Loucy (cell line): Measurements from ENCODE around the gene RHOH.

Experiments
- H2AFZ ChIP-seq: fragments of 200-600 bp; sonication (generic); 2 replicates; pipeline ENCODE4 v1.6.0; 2016; ENCODE audit warnings: antibody characterized with exemption, mild to moderate bottlenecking, low read length, moderate library complexity
- H3F3A ChIP-seq: fragments of 200-600 bp; 2 replicates; pipeline ENCODE4 v1.6.0; 2016; ENCODE audit warnings: antibody characterized with exemption, low read depth, mild to moderate bottlenecking
- H3K27me3 ChIP-seq: fragments of 200-600 bp; sonication (generic); 2 replicates; pipeline ENCODE4 v1.6.1; 2014; ENCODE audit warnings: low read length, mild to moderate bottlenecking; ENCODE audit not compliant: insufficient read depth, poor library complexity, severe bottlenecking
- H3K36me3 ChIP-seq: fragments of 200-600 bp; sonication (generic); 2 replicates; pipeline ENCODE4 v1.6.1; 2016; ENCODE audit warnings: low read length; ENCODE audit not compliant: insufficient read depth
- H3K4me1 ChIP-seq: fragments of 200-600 bp; sonication (generic); 2 replicates; pipeline ENCODE4 v1.5.1; 2014; ENCODE audit warnings: low read length, mild to moderate bottlenecking; ENCODE audit not compliant: insufficient read depth, poor library complexity, severe bottlenecking
- H3K4me2 ChIP-seq: fragments of 200-600 bp; sonication (generic); 2 replicates; pipeline ENCODE4 v1.6.0; 2014; ENCODE audit warnings: antibody characterized with exemption, low read length, low read depth, mild to moderate bottlenecking; ENCODE audit not compliant: poor library complexity, severe bottlenecking
- H3K4me3 ChIP-seq: fragments of 200-600 bp; sonication (generic); 2 replicates; pipeline ENCODE4 v1.5.1; 2014; ENCODE audit warnings: low read length, mild to moderate bottlenecking, mixed read lengths; ENCODE audit not compliant: poor library complexity, severe bottlenecking
- H3K79me2 ChIP-seq: fragments of 200-600 bp; sonication (generic); 2 replicates; pipeline ENCODE4 v1.6.1; 2014; ENCODE audit warnings: low read length; ENCODE audit not compliant: insufficient read depth
- H3K9ac ChIP-seq: fragments of 200-600 bp; sonication (generic); 2 replicates; pipeline ENCODE4 v1.6.0; 2014; ENCODE audit warnings: mild to moderate bottlenecking, low read depth, low read length, moderate library complexity; ENCODE audit not compliant: poor library complexity, severe bottlenecking
- H3K9me2 ChIP-seq: fragments of 200-600 bp; sonication (generic); replicated peaks from 2 replicates; pipeline ENCODE4 v1.6.1; 2016; ENCODE audit warnings: low read depth, low read length, mixed read lengths
- H3K9me3 ChIP-seq: fragments of 200-600 bp; sonication (generic); 2 replicates; pipeline ENCODE4 v1.6.1; 2014; ENCODE audit warnings: mild to moderate bottlenecking, antibody characterized with exemption, low read length, low read depth; ENCODE audit not compliant: insufficient read depth
- H4K20me1 ChIP-seq: fragments of 200-600 bp; sonication (generic); 2 replicates; pipeline ENCODE4 v1.6.0; 2014; ENCODE audit warnings: antibody characterized with exemption, low read length, mild to moderate bottlenecking; ENCODE audit not compliant: insufficient read depth, poor library complexity, severe bottlenecking
- EZH2phosphoT487 ChIP-seq: fragments of 200-600 bp; IDR thresholded peaks from 2 replicates; pipeline ENCODE4 v1.6.1; 2018; ENCODE audit warnings: antibody characterized with exemption, mild to moderate bottlenecking, moderate library complexity, borderline replicate concordance
- TF ChIP-seq, protein P1 (sequence below): fragments of 200-600 bp; sonication (generic); conservative IDR thresholded peaks from 2 replicates; pipeline ENCODE4 v1.5.1; 2014; ENCODE audit warnings: mild to moderate bottlenecking, antibody characterized with exemption, low read length

Gene RHOH

DNA sequence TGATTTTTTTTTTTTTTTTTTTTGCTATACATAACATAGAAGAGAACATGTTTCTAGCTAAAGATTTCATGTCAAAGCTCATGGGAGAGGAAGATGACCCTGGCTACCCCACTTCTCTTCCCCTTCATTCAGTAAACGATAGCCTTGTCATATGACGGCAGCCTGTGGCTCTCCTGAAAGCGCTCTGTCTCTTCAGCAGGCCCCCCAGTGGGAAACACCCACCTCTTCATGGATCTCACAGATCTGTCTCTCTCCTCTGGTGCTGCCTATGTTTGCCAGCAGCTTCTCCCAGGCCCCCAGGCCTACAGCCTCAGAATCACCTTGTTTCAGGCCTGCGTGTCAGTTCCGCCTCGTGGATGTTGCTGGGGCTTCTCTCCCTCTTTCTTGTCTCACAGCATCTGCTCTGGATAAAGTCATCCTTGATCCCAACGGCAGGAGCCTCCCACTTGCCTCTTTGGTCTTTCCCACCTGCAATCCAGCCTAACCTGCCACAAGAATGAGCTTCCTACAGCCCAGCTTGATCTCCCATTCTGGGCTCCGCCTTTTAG is 34.6 kb downstream of the RHOH start:
- Histone ChIP-seq H3K9me3 (no peaks in the 10 kb centered on the region), H3K9ac (no peak overlapping the region), H2AFZ (no peak overlapping the region), H3K36me3 (peaks cover 90% of the 10 kb centered on the region), H3K4me3 (no peak overlapping the region), H3K79me2 (peaks cover 100% of the 10 kb centered on the region), H3K4me1 (peaks cover 34% of the 10 kb centered on the region), H3F3A (0 out of 2 replicates have a peak, but pooled peaks cover 3% of the 10 kb centered on the region), H4K20me1 (peaks cover 98% of the 10 kb centered on the region), H3K27me3 (no peaks in the 10 kb centered on the region), H3K4me2 (peak overlapping the region; percentile 9), H3K9me2 (no peaks in the 10 kb centered on the region)
- TF ChIP-seq, protein P1, sequence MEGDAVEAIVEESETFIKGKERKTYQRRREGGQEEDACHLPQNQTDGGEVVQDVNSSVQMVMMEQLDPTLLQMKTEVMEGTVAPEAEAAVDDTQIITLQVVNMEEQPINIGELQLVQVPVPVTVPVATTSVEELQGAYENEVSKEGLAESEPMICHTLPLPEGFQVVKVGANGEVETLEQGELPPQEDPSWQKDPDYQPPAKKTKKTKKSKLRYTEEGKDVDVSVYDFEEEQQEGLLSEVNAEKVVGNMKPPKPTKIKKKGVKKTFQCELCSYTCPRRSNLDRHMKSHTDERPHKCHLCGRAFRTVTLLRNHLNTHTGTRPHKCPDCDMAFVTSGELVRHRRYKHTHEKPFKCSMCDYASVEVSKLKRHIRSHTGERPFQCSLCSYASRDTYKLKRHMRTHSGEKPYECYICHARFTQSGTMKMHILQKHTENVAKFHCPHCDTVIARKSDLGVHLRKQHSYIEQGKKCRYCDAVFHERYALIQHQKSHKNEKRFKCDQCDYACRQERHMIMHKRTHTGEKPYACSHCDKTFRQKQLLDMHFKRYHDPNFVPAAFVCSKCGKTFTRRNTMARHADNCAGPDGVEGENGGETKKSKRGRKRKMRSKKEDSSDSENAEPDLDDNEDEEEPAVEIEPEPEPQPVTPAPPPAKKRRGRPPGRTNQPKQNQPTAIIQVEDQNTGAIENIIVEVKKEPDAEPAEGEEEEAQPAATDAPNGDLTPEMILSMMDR = no peak
- no peak for TF ChIP-seq EZH2phosphoT487

DNA sequence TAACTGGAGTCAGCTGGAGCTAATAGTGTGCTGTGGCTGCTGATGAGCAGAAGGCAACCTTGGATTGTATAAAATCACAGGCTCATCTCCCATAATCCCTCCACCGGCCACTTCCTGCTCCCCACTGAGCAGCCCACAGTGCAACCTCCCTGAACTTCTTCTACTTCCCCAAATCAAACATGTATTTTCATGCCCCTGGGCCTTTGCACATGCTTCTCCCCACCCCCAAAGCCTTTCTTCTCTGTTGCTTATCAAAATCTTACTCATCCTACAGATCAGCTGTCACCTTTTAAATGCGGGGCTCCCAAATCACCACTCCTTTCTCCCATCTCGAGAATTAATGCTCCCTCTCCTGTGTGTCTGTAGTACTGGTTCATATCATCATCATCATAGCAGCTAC is 35.8 kb downstream of the RHOH start:
- H2AFZ ChIP-seq = no peak overlapping the region
- H3K36me3 ChIP-seq = peaks cover 89% of the 10 kb centered on the region
- H3K79me2 ChIP-seq = peaks cover 100% of the 10 kb centered on the region
- H3F3A ChIP-seq = 0 out of 2 replicates have a peak, but pooled peaks cover 5% of the 10 kb centered on the region
- no peaks in the 10 kb centered on the region for H3K9me2 ChIP-seq
- peaks cover 98% of the 10 kb centered on the region for H4K20me1 ChIP-seq
- no peak overlapping the region for H3K9ac ChIP-seq
- H3K4me2 ChIP-seq = no peak overlapping the region
- H3K9me3 ChIP-seq = no peaks in the 10 kb centered on the region
- peaks cover 25% of the 10 kb centered on the region for H3K4me1 ChIP-seq
- no peak for TF ChIP-seq EZH2phosphoT487
- TF ChIP-seq, protein P1 = no peak
- no peaks in the 10 kb centered on the region for H3K27me3 ChIP-seq
- no peak overlapping the region for H3K4me3 ChIP-seq

DNA sequence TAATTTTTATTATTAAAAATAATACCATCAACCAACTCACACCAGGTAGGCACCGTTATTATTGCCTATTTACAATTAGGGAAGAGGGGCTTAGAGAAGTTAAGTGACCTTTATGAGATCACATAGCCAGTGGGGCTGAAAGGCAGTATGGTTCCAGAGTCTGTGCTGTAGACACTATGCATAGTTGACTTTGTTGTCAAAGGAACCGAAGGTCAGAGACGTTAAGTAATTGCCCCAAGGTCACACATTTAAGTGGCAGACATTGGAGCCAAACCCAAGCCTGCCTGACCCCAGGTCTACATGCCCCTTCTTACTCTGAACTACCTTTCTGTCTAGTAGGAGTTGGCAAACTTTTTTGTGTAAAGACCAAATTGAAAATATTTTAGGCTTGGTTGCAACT is 36.4 kb downstream of the RHOH start:
- no peaks in the 10 kb centered on the region for H3K27me3 ChIP-seq
- H3K9ac ChIP-seq = no peak overlapping the region
- H3K4me2 ChIP-seq = no peak overlapping the region
- H3K9me3 ChIP-seq = no peaks in the 10 kb centered on the region
- TF ChIP-seq, protein P1 = no peak
- H3F3A ChIP-seq = 0 out of 2 replicates have a peak, but pooled peaks cover 5% of the 10 kb centered on the region
- peaks cover 89% of the 10 kb centered on the region for H3K36me3 ChIP-seq
- no peak overlapping the region for H3K4me3 ChIP-seq
- H3K9me2 ChIP-seq = no peaks in the 10 kb centered on the region
- H4K20me1 ChIP-seq = peaks cover 98% of the 10 kb centered on the region
- H3K79me2 ChIP-seq = peaks cover 100% of the 10 kb centered on the region
- peaks cover 26% of the 10 kb centered on the region for H3K4me1 ChIP-seq
- H2AFZ ChIP-seq = no peak overlapping the region
